GM18861 (cell line): ENCODE data around the gene RGS4.
A peak's percentile ranks its signal among the peaks of the same experiment; 100 is the strongest.
"Not testable (repeated sequence)": the region's sequence is repeated elsewhere in the genome, so short reads cannot be mapped to it uniquely, and the experiment has no call there.

Experiments used
- ATAC-seq: cut with Tn5 transposase; IDR thresholded peaks from one replicate; pipeline ENCODE4 v1.9.1; 2021; ENCODE audit not compliant: unreplicated experiment

RGS4 gene

DNA sequence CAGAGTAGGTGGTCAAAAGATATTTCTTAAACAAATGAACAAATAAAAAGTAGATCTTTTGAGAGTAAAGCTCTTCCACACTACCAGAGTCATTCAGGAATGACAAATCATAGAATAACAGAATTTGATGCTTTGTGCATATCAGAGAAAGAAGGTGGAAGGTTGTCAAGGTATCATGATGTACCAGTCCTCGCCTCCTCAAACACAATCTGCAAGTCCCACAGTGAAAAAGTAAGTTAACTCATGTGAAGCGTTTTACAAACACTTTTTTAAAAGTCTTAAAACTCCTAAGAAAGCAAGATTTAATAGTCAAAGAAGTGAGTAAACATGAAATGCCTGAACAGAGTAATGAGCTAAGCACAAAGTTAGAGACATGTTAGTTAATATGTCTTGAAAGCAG is 2.5 kb upstream of the RGS4 start:
- ATAC-seq = no peak

DNA sequence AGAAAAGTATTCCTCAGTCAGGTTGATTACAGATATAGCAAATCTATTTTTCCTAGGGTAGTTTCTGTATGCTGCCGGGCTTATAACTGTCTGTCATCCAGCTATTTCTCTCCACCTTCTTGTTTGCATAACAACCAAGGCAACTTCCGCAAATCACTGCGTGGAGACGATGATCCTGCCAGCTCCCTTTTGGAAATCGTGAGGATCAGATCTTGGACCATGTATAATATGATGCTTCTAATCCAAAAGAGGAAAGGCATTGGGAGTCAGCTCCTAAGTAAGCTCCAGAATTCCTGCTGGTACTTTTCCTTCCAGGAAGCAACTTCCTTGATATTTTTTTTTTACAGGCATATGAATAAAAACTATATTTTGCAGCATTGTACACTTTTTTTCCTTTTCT is 445 bp upstream of the RGS4 start:
- no peak for ATAC-seq

DNA sequence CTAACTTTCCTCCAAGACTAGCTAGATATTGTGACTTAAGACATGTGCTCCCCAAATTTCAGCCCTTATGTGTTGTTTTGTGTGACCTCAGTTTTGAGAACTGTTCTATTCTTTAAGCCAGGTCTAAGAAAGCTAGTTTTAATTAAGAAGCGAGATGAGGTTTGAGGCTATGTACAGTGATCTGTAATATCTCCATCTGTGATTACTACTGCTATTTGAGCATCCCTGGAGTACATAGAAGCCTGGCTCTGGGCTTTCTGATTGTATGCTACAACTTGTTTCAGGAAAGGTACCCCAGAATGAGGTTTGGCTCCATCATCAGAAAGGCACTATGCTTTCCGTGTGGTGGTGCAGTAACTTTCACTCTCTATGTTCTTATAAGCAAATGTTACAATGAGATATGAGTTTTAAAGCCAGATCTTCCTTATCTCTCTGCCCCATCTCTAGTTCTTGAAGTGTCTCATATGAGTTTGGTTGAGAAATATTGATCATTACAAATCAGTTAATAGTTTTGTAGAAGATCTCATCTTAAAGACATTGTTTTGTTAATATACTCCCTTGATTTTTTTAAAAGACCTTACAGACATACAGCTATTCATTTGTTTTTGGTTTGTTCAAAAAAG is 605 bp downstream of the RGS4 start:
- ATAC-seq = no peak

DNA sequence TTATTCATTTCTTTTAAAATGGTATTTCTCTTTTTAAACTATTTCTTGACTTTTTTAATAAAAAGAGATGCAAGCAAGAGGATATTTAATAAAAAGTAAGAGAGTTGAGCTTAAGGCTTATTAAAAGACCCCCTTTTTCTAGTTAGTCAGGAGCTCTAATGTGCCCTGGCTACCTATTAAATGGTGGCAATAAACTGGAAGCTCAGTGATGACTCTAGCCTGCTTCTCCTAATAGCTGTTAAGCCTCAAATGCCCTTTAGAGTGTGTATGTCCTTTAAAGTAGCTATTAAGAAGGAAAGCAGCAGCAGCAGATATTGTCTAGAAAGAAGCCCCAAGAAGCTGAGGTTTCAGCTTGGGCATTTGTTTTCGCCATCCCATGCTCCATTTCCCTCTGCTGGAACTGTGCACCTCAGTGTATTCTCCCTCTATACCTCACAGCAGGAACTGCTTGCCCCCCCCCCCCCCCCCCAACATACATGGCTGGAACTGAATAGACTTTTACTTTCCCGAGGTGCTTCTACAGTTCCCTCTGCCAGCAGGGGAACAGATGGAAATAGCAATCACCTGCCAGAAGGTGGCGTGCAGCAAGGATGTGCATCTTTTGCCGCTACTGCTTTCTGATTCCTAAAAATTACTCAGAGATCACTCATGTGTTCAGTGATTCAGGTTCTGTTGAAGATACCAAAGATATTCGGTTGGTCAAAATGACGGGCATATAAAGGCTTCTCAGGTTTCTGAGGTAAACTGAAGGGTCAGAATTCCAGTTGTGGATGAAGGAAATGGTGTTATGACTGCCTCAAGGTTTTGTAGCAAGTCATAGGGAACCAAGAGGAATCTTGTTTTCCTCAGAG is 2.5 kb downstream of the RGS4 start:
- peak; percentile 66 for ATAC-seq

DNA sequence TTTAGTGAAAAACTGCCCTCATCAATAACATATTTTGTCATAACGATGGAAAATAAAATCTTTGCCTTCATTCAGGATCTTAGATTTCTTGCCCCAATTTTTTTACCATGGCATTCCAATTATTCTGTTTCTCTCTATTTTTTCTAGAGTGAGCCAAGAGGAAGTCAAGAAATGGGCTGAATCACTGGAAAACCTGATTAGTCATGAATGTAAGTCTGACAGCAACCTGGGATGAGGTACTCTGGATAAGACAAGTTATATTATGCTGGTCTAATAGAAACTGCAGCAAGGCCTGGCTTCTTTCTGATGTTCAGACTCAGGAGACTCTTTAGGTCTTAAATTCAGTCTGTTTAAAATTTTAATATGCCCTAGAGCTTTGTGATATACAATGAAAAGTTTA is 3.5 kb downstream of the RGS4 start:
- ATAC-seq = no peak

DNA sequence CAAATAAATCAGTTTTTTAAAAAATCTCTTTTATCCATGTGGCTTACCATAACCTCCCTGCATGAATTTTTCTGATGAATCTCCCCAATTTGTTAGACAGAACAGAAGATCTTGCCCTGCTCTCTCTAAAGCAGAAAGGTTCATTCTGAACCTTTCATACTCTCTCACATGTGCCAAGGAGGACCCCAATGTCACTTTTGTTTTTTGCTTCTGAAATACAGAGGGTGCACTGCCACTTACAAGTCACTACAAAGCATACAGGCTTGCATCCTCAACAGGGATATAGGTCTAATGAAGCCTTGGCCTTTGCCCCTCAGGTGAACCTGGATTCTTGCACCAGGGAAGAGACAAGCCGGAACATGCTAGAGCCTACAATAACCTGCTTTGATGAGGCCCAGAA is 4.8 kb downstream of the RGS4 start:
- no peak for ATAC-seq

DNA sequence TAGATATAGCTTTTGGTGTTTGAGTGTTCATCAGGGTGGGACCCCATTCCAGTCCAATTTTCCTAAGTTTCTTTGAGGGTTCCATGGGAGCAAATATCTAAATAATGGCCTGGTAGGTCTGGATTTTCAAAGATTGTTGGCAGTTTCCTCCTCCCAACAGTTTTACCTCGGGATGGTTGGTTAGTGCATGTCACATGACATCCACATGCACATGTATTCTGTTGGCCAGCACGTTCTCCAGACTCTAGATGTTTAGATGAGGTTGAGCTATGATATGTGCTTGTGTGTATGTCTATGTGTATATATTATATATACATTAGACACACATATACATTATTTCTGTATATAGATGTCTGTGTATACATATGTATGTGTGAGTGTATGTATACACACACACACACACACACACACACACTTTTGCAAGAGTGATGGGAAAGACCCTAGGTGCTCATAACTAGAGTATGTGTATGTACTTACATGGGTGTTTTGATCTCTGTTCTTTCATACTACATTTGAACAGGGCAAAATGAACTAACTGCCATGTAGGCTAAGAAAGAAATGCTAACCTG is 5.6 kb downstream of the RGS4 start:
- ATAC-seq = no peak

DNA sequence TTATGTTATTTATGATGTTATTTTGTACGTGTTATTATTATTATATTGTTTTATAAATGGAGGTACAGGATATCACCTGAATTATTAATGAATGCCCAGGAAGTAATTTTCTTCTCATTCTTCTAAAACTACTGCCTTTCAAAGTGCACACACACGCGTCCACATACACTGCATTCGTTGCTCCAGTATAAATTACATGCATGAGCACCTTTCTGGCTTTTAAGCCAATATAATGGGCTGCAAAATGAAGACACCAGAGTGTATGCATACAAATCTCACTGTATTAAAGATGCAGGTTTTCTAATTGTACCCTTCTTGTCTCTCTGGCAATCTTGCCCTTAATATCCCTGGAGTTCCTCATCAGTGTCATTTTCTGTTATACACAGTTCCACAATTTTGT is 6.9 kb downstream of the RGS4 start:
- ATAC-seq = no peak

DNA sequence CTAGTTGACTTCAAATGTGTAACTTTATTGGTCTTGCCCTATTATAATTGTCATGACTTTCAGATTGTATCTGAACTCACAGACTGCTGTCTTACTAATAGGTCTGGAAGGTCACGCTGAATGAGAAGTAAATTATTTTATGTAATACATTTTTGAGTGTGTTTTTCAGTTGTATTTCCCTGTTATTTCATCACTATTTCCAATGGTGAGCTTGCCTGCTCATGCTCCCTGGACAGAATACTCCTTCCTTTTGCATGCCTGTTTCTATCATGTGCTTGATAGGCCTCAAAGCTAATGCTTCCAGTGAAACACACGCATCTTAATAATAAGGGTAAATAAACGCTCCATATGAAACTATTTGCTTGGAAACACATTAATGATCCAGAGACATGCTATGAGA is 7.3 kb downstream of the RGS4 start:
- no peak for ATAC-seq

DNA sequence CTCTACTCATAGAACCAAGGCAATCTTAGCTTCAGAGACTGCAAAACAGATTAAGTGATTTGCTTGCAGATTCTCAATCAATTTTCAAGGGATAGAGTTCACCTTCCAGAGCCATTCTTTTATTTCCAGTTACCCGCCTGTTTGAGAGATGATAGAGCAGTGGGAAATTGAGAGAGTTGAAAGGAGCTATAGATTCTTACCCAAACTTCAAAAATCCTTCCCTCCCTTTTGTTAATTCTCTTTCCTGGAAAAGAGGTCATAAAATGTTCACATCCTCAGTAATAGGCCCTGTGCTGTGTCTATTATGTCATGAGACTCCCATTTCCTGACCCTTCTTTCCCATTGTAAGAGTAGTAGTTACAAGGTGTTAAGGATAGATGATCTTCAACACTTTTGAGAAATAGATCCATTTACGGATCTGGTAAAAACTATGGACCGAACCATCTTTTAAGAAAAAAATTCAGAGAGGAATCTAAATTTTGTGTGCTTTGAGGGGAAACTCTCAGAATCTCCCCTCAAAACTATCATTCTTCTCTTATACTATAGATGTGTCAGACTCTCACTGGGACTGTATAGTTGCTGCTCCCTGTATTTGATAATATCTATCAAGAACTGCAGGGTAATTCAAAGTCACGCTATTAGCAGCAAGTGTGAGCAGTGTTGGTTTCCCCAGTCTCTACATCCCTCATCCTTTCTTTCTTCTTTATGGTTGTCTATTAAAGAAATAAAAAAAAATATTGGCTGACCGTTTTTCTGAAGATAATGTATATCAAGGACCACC is 8.0 kb downstream of the RGS4 start:
- ATAC-seq = no peak

DNA sequence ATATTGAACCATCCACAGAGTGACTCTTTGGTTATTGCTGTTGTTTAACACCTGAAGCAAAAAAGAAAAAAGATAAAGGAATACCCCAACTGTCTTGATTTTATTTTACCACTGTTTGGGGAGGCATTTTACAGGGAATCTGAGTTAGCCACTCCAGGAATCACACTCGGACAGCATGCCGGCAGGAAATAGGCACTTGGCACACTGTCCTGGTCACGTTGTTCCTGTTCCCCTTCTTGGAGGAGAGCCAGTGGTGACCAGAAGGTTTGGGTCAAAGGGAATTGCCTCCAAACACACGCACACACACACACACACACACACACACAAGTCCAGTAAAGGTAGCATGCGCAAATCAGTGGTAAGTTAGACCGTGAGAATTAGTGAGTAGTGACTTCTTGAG is 13.8 kb downstream of the RGS4 start:
- ATAC-seq = no peak

DNA sequence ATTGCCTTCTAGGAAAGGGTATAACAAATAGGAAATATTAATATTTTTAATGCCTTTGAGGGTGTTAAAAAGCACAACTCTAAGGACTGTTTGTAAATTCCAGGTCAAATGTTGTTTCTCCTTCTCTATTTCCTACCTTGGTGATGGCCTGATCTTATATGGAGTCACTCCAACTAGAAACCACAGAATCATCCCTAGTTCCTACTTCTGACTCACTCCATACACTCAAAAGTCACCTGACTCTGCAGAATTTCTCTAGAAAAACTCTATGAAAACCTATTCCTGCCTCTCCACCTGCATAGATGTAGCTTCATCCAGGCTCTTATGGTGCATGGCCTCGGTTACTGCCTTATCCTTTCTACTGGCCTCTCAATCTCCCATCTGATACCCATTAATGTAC is 14.5 kb downstream of the RGS4 start:
- ATAC-seq = no peak

DNA sequence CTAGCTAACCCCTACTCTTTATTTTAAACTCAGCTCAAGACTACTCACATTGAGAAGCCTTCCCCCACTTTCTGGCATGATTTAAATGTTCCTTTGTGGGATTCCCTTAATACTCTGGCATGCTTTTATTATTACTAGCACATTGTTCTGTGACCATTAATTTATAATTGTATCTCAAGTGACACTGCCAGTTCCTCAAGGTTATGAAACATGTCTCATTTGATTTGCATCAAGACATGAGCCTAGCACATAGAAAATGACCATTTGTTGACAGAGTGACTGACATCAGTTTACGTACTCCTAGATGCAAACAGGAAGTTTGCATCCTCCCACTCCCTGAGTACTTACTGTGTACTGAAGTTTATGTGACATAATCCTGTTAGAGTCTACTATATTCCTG is 15.2 kb downstream of the RGS4 start:
- ATAC-seq = no peak

DNA sequence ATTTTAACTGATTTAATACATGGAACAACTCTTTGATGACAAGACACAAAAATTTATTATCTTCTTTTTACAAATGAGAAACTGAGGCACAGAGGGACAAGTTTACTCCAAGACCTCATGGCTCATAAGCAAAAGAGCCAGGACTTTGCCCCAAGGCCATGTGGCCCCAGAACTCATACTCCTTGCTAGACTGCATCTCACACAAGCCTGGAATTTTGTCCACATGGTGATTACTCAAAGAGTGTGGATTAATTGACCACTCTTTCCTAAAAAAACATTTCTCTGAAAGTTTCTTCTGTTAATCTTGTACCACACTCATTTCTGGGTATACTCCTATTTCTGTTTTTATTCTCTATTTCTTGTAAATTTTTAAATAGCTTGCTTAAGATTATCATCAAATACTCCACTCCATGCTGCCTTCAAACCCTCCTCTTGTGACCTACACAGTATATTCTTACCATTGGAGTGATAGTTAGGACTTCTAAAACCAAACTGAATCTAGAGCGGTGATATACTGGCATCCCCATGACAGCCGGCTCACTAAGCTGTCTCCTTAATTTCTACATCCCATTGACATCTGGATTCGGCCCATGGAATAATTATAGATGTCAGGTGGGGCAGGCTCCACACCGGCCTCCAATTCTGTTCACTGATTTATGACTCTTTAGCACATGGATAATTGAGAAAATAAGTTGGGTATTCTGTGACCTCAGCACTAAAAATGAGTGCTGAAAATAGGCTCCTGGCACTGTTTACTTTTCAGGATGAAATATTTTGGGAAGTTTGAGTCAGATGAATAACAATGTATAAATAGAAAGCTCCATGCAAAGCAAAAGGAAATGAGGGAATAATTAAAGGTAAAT is 16.1 kb downstream of the RGS4 start:
- no peak for ATAC-seq

DNA sequence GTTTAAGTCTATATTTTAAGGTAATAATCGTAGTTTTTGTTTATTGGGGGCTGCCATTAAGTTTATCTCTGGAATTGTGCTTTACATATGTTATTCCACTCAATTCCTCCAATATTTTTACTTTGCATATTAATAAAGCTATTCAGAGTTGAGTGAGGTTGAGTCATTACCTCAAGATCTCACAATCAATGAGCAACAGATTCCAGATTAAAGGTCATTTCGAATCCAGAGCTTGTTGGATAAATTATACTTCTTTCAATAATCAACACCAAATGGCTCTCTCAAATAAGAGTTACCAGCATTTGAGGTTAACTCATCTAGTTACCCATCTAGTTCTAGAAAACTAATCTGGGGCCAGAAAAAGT is 16.7 kb downstream of the RGS4 start:
- ATAC-seq = no peak

DNA sequence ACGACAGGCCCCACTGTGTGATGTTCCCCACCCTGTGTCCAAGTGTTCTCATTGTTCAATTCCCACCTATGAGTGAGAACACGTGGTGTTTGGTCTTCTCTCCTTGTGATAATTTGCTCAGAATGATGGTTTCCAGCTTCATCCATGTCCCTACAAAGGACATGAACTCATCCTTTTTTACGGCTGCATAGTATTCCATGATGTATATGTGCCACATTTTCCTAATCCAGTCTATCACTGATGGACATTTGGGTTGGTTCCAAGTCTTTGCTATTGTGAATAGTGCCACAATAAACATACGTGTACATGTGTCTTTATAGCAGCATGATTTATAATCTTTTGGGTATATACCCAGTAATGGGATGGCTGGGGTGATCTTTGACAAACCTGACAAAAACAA is 20.0 kb downstream of the RGS4 start:
- not testable (repeated sequence) for ATAC-seq

DNA sequence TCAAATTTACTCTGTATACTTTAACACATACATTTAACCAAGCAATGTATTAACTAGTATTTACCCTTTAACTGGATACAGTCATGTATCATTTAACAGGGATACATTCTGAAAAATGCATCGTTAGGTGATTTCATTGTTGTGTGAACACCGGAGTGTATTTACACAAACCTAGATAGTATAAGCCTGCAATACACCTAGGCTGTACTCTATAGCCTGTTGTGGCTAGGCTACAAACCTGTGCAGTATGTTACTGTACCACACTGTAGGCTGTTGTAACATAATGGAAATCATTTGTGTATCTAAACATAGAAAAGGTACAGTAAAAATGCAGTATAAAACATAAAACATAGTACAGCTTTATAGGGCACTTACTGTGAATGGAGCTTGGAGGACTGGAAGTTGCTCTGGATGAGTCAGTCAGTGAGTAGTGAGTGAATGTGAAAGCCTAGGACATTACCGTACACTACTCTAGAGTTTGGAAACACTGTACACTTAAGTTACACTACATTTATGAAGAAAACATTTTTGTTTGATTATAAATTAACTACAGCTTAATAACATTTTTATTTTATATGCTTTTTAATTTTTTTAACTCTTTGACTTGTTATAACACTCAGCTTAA is 21.3 kb downstream of the RGS4 start:
- no peak for ATAC-seq

DNA sequence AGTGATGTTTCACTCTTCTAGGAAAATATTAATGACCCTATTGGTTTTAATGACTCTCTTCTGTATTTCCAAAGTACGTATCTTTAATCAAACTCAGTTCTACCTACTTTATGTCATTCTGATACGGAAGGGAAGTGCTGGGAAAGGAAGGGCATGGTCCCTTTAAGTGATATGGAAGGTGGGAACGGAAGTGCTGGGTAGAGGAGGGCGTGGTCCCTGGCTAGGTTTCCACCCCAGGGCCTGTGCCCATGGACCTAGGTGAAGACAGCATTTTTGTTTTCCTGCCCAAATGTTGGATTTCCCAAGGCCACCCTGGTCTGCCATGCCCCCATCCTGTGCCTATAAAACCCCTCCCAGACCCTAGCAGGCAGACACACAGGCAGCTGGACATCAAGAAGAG is 24.0 kb downstream of the RGS4 start:
- no peak for ATAC-seq

DNA sequence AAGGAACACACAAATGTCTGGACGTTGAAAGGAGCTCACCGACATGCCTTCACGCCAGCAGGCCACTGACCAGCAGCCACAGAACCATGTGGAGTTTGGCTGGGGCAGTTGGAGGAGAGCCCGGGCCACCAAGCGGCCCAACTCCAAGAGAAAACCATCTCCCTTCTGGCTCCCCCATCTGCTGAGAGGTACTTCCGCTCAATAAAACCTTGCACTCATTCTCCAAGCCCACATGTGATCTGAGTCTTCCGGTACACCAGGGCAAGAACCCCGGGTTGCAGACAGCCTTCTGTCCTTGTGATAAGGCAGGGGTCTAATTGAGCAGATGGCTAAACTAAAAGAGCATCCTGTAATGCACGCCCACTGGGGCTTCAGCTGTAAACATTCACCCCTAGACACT is 24.4 kb downstream of the RGS4 start:
- no peak for ATAC-seq

DNA sequence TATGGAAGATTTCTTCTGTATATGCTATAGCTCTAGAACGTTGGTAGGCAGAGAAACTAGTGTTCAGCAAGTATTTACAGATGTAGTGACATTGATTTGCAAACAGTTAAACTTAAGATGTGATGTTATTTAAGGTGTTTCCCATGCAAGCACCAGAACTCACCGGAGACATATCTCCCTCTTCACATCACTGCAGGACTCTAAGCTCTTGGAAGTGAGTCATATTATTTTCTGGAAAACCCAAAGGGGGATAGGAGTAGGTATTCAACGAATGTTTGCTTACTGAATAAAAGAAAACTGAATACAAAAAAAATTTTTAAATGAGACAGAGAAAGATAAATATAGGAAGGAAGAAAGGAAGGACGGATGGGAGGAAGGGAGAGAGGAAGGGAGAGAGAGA is 25.0 kb downstream of the RGS4 start:
- no peak for ATAC-seq
